Measurements from ENCODE around the gene FBXW12.
A peak's percentile ranks its signal among the peaks of the same experiment; 100 is the strongest.

Gene FBXW12

GRCh38 chr3:48423241-48423882 is 51.3 kb downstream of the FBXW12 start:
- DNase-seq: no peak

GRCh38 chr3:48423883-48424695 is 52.1 kb downstream of the FBXW12 start:
- DNase-seq: no peak

GRCh38 chr3:48425281-48425812 is 53.3 kb downstream of the FBXW12 start:
- no peak for DNase-seq

GRCh38 chr3:48426401-48426909 is 54.4 kb downstream of the FBXW12 start:
- no peak for DNase-seq

GRCh38 chr3:48426944-48427629 is 55.1 kb downstream of the FBXW12 start:
- DNase-seq: no peak

- no peak for DNase-seq
Observed at GRCh38 chr3:48427630-48427962, 55.6 kb downstream of the FBXW12 start.

GRCh38 chr3:48428088-48428571 is 56.1 kb downstream of the FBXW12 start:
- DNase-seq: no peak

GRCh38 chr3:48428572-48429316 is 56.7 kb downstream of the FBXW12 start:
- DNase-seq: no peak

- peak; percentile 30 for DNase-seq
Observed at GRCh38 chr3:48429317-48429959, 57.4 kb downstream of the FBXW12 start.

GRCh38 chr3:48429960-48430707 is 58.1 kb downstream of the FBXW12 start, which contains the start of gene PLXNB1:
TSS of gene PLXNB1 (minus strand) at chr3:48430086. CDS start at chr3:48424611, 5,475 bp downstream.
- no peak for DNase-seq

GRCh38 chr3:48430708-48431101 is 58.7 kb downstream of the FBXW12 start:
- DNase-seq: no peak

- DNase-seq: no peak
Observed at GRCh38 chr3:48431224-48432029, 59.4 kb downstream of the FBXW12 start.

GRCh38 chr3:48432411-48433371 is 60.7 kb downstream of the FBXW12 start:
- no peak for DNase-seq

- no peak for DNase-seq
Observed at GRCh38 chr3:48433472-48434118, 61.6 kb downstream of the FBXW12 start.

GRCh38 chr3:48434591-48435222 is 62.7 kb downstream of the FBXW12 start:
- DNase-seq: no peak

- DNase-seq: no peak
Observed at GRCh38 chr3:48435223-48435595, 63.2 kb downstream of the FBXW12 start.

GRCh38 chr3:48435774-48436476 is 63.9 kb downstream of the FBXW12 start:
- DNase-seq: peak; percentile 65

- DNase-seq: no peak
Observed at GRCh38 chr3:48436477-48436787, 64.4 kb downstream of the FBXW12 start.

All from T1000 (cell line).